MCF 10A (cell line): ENCODE results near the gene SUSD1. TPM values are rescaled to one million over a fixed set of nuclear protein-coding genes. Genes with fewer than 3 reads are reported as not detected.
"Not testable (repeated sequence)": the region's sequence is repeated elsewhere in the genome, so short reads cannot be mapped to it uniquely, and the experiment has no call there.

Source experiments
- BruUV-seq: library from RNA; stranded (reverse); fragments of 400-500 nt; replicated peaks from 2 replicates; lab custom pipeline; 2021; lab: Mats Ljungman, UMichigan
- CTCF ChIA-PET: fragments of 300-600 bp; sonication (Branson Sonifier 250); formaldehyde crosslinking; extraction: SDS; loops from one replicate; lab custom pipeline; 2021; ENCODE audit warnings: antibody characterized with exemption, inconsistent platforms; lab: Yijun Ruan, JAX
- POLR2A ChIA-PET: fragments of 300-600, 350-650 bp; sonication (Branson Sonifier 250); formaldehyde crosslinking; extraction: SDS; loops from one replicate; lab custom pipeline; 2020; ENCODE audit warnings: antibody characterized with exemption, inconsistent platforms; lab: Yijun Ruan, JAX
- DNase-seq: peaks from one replicate; pipeline ENCODE4 v3.0.0-alpha.2; 2018; ENCODE audit not compliant: unreplicated experiment
- H3K27ac Mint-ChIP-seq: one replicate; pipeline ENCODE4 v1.8.0; 2022; ENCODE audit warnings: mild to moderate bottlenecking, low read depth, mixed read lengths; ENCODE audit not compliant: unreplicated experiment
- H3K27me3 Mint-ChIP-seq: one replicate; pipeline ENCODE4 v1.8.0; 2022; ENCODE audit warnings: mixed read lengths; ENCODE audit not compliant: insufficient read depth, unreplicated experiment
- H3K36me3 Mint-ChIP-seq: one replicate; pipeline ENCODE4 v1.8.0; 2022; ENCODE audit warnings: mild to moderate bottlenecking, moderate library complexity, mixed read lengths; ENCODE audit not compliant: insufficient read depth, unreplicated experiment
- H3K4me1 Mint-ChIP-seq: one replicate; pipeline ENCODE4 v1.8.0; 2022; ENCODE audit warnings: mixed read lengths; ENCODE audit not compliant: insufficient read depth, unreplicated experiment
- H3K4me3 Mint-ChIP-seq: one replicate; pipeline ENCODE4 v1.8.0; 2022; ENCODE audit warnings: mild to moderate bottlenecking, moderate library complexity, mixed read lengths; ENCODE audit not compliant: unreplicated experiment
- H3K9me3 Mint-ChIP-seq: one replicate; pipeline ENCODE4 v1.8.0; 2022; ENCODE audit warnings: mixed read lengths; ENCODE audit not compliant: unreplicated experiment
- intact Hi-C: fragments of 100-400 bp; cut with micrococcal nuclease; formaldehyde crosslinking; loops from 2 replicates; pipeline ENCODE4 v1.14.1; 2022
- total RNA-seq: library from RNA; stranded (reverse); gene quantifications from 2 replicates; pipeline ENCODE4 v1.2.3, GENCODE V29; 2022
- TF ChIP-seq, protein P1 (sequence below): fragments of 200-600 bp; IDR thresholded peaks from one replicate; pipeline ENCODE4 v1.8.0; 2022; ENCODE audit warnings: antibody characterized with exemption, mild to moderate bottlenecking; ENCODE audit not compliant: unreplicated experiment

Gene SUSD1
- total RNA-seq, 1 experiment from 2014 or later, result 2.0 TPM

DNA sequence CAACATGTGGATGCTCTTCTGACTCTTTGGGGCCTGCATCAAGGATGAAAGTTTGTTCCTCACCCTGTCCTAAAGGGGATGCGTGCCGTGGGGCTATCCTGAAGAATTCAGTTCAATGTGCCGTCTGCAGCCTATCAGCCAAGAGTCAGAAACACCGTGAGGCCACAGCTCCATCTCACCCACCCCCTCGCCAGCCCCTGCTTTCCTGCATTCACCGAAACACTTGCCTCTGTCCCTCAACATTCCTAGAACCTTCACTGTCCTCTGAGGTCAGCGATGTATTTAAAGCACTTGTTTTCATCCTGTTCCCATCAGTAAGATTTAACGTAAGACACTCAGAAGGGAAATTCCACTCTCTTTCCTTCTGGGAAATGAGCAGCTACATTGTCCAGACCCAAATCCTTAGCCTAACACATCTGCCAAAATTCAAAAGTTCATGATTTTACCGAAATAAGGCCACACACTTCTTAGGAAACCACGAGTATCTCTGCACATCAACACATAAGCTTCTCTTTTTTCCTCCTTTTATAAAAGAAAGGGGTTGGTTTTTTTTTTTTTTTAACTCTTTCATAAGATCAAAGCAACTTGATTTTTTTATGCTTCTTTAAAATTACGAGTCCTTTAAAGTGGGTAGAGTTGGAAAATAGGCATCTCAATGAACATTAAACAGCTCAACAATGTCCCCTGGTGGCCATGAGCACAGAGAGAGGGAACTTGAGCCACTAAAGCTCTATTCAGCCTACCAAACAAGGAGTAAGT is 100.7 kb downstream of the SUSD1 start:
- H3K36me3 Mint-ChIP-seq, result peaks cover 4% of the 10 kb centered on the region
- intact Hi-C loops, result loop anchor here (1.0 to 5.0 kb wide), 6 partner anchors 52 to 476 kb away; partner anchors contain the start of gene PTGR1
- no peaks in the 10 kb centered on the region for H3K9me3 Mint-ChIP-seq
- BruUV-seq, result no TSS peak
- peak; percentile 87 for DNase-seq
- H3K4me1 Mint-ChIP-seq, result peaks cover 15% of the 10 kb centered on the region
- POLR2A ChIA-PET, result interaction anchor here (0.5 to 2.2 kb wide), 12 partner anchors 29 to 476 kb away, joined by 3 to 25 read pairs (median 4); partner anchors contain the start of gene UGCG
- H3K27me3 Mint-ChIP-seq, result no peaks in the 10 kb centered on the region
- TF ChIP-seq, protein P1, sequence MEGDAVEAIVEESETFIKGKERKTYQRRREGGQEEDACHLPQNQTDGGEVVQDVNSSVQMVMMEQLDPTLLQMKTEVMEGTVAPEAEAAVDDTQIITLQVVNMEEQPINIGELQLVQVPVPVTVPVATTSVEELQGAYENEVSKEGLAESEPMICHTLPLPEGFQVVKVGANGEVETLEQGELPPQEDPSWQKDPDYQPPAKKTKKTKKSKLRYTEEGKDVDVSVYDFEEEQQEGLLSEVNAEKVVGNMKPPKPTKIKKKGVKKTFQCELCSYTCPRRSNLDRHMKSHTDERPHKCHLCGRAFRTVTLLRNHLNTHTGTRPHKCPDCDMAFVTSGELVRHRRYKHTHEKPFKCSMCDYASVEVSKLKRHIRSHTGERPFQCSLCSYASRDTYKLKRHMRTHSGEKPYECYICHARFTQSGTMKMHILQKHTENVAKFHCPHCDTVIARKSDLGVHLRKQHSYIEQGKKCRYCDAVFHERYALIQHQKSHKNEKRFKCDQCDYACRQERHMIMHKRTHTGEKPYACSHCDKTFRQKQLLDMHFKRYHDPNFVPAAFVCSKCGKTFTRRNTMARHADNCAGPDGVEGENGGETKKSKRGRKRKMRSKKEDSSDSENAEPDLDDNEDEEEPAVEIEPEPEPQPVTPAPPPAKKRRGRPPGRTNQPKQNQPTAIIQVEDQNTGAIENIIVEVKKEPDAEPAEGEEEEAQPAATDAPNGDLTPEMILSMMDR, result peak; percentile 90
- CTCF ChIA-PET, result interaction anchor here (0.6 to 6.3 kb wide), 55 partner anchors 9 to 742 kb away, joined by 3 to 177 read pairs (median 4); no protein-coding TSS in a partner anchor
- peak overlapping the region; percentile 83 for H3K27ac Mint-ChIP-seq
- H3K4me3 Mint-ChIP-seq, result no peak overlapping the region

DNA sequence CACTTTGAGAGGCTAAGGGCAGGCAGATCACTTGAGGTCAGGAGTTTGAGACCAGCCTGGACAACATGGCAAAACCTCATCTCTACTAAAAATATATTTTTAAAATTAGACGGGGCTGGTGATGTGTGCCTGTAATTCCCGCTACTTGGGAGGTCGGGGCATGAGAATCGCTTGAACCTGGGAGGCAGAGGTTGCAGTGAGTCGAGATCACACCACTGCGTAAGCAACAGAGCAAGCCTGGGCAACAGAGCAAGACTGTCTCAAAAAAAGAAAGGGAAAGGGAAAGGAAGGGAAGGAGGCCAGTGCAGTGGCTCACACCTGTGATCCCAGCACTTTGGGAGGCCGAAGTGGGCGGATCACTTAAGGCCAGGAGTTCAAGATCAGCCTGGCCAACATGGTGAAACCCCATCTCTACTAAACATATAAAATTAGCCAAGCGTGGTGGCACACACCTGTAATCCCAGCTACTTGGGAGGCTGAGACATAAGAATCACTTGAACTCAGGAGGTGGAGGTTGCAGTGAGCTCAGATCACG is 101.4 kb downstream of the SUSD1 start:
- intact Hi-C loops, result loop anchor here (1.0 to 5.0 kb wide), 6 partner anchors 51 to 475 kb away; partner anchors contain the start of gene PTGR1
- H3K4me1 Mint-ChIP-seq, result peaks cover 19% of the 10 kb centered on the region
- not testable (repeated sequence) for H3K36me3 Mint-ChIP-seq, H3K9me3 Mint-ChIP-seq, DNase-seq, H3K4me3 Mint-ChIP-seq, BruUV-seq, H3K27me3 Mint-ChIP-seq
- peak overlapping the region; percentile 61 for H3K27ac Mint-ChIP-seq
- CTCF ChIA-PET, result interaction anchor here (0.6 to 6.3 kb wide), 18 partner anchors 8 to 331 kb away, joined by 3 to 177 read pairs (median 6); no protein-coding TSS in a partner anchor
- POLR2A ChIA-PET, result interaction anchor here (1.7 to 2.2 kb wide), 3 partner anchors 115 to 315 kb away, joined by 4 to 25 read pairs (median 21); partner anchors contain the start of gene UGCG

DNA sequence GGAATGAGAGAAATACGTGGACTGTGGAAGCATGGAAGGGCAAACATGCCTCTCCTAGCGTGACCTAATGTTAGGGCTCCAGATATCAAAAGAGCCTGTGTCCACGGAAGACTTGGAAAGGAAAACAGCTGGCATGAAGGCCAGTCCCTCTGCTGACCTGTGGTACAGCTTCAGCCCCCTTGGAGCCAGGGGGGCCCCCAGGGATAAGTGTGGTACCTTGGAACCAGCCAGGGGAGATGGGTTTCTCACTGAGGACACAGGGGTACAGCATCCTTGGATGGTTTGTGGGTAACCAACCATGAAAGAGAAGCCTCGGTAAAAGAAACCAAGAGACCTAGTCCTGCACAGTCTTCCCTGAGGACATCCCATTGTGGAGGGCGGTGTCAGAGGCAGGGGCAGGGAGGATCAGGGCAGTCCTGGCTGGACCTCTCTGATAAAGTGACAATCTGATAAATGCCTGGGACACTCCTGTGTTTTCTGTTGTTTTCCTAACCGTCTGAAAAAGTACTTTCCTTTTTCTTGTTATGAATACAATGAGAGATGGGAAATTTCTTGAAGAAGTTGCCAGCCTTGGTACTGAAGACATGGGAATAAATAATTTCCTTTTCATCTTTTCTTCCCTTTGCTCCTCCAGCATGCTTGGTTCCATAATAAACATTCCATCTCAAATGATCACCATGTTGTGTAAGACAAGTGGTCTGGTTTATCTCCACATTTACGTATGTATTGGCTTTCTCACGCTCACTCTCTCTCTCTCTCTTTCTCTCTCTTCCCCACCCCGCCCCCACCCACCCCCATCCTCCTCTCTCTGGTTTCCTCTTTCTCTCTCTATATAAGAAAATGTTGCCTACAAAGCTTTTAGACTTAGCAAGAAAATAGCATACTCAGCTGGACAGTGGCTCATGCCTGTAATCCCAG is 102.1 kb downstream of the SUSD1 start:
- Mint-ChIP-seq H3K4me1 (peaks cover 21% of the 10 kb centered on the region), H3K36me3 (peaks cover 4% of the 10 kb centered on the region), H3K27me3 (no peaks in the 10 kb centered on the region), H3K9me3 (no peaks in the 10 kb centered on the region), H3K27ac (peak overlapping the region; percentile 61), H3K4me3 (no peak overlapping the region)
- BruUV-seq, result no TSS peak
- ChIA-PET CTCF (interaction anchor here (0.7 to 6.3 kb wide), 7 partner anchors 14 to 475 kb away, joined by 3 to 177 read pairs (median 5); no protein-coding TSS in a partner anchor), POLR2A (no interaction called here)
- intact Hi-C loops, result loop anchor here (5.0 kb wide), 2 partner anchors 51 to 116 kb away; no protein-coding TSS in a partner anchor
- TF ChIP-seq, protein P1, result no peak
- peak; percentile 80 for DNase-seq
